Activated CD4-positive, alpha-beta T cell treated with anti-CD3 and anti-CD28 coated beads, Interleukin-2, amount 10 ng/mL, durations not matched to agents 24 days and 14 days (primary cell): ENCODE data around the gene SMIM34. TPM values are rescaled to one million over a fixed set of nuclear protein-coding genes. Genes with fewer than 3 reads are reported as not detected.
"Not testable (repeated sequence)": the region's sequence is repeated elsewhere in the genome, so short reads cannot be mapped to it uniquely, and the experiment has no call there.

Experiments
- DNase-seq: peaks from one replicate; pipeline ENCODE4 v3.0.0; 2022
- H3K27ac Mint-ChIP-seq: one replicate; pipeline ENCODE4 v1.8.0; 2022; ENCODE audit warnings: mild to moderate bottlenecking, mixed read lengths
- H3K27me3 Mint-ChIP-seq: one replicate; pipeline ENCODE4 v1.8.0; 2022; ENCODE audit warnings: mixed read lengths
- H3K36me3 Mint-ChIP-seq: one replicate; pipeline ENCODE4 v1.8.0; 2022; ENCODE audit warnings: low read depth, mild to moderate bottlenecking, mixed read lengths
- H3K4me1 Mint-ChIP-seq: one replicate; pipeline ENCODE4 v1.8.0; 2021; ENCODE audit warnings: mixed read lengths
- H3K4me3 Mint-ChIP-seq: one replicate; pipeline ENCODE4 v1.8.0; 2022; ENCODE audit warnings: mild to moderate bottlenecking, moderate library complexity, mixed read lengths
- H3K9me3 Mint-ChIP-seq: one replicate; pipeline ENCODE4 v1.8.0; 2021; ENCODE audit warnings: mixed read lengths
- intact Hi-C: fragments of 100-400 bp; cut with micrococcal nuclease; formaldehyde crosslinking; loops from one replicate; pipeline ENCODE4 v1.15.1; 2023
- total RNA-seq: library from RNA; stranded (reverse); gene quantifications from 2 replicates; pipeline ENCODE4 v1.2.3, GENCODE V29; 2022

SMIM34 gene
- total RNA-seq, 1 donor from 2014 or later: not detected

GRCh38 chr21:34405686-34406085, 18.1 kb downstream of the SMIM34 start:
- H3K36me3 Mint-ChIP-seq, H3K27ac Mint-ChIP-seq, H3K9me3 Mint-ChIP-seq, intact Hi-C loops, H3K27me3 Mint-ChIP-seq, H3K4me1 Mint-ChIP-seq, H3K4me3 Mint-ChIP-seq, DNase-seq: not testable (repeated sequence)

GRCh38 chr21:34404742-34405141, 19.0 kb downstream of the SMIM34 start:
- H3K4me3 Mint-ChIP-seq, DNase-seq, H3K36me3 Mint-ChIP-seq, intact Hi-C loops, H3K4me1 Mint-ChIP-seq, H3K27me3 Mint-ChIP-seq, H3K27ac Mint-ChIP-seq, H3K9me3 Mint-ChIP-seq: not testable (repeated sequence)

- H3K27me3 Mint-ChIP-seq, H3K27ac Mint-ChIP-seq, DNase-seq, intact Hi-C loops, H3K4me3 Mint-ChIP-seq, H3K4me1 Mint-ChIP-seq, H3K36me3 Mint-ChIP-seq, H3K9me3 Mint-ChIP-seq: not testable (repeated sequence)
Measured at GRCh38 chr21:34400522-34400921, 23.2 kb downstream of the SMIM34 start.

GRCh38 chr21:34383724-34384415, 39.9 kb downstream of the SMIM34 start:
- H3K27ac Mint-ChIP-seq, DNase-seq, H3K27me3 Mint-ChIP-seq, H3K9me3 Mint-ChIP-seq, H3K4me1 Mint-ChIP-seq, H3K4me3 Mint-ChIP-seq, H3K36me3 Mint-ChIP-seq, intact Hi-C loops: not testable (repeated sequence)

GRCh38 chr21:34383138-34383537, 40.6 kb downstream of the SMIM34 start:
- H3K27me3 Mint-ChIP-seq, H3K36me3 Mint-ChIP-seq, intact Hi-C loops: not testable (repeated sequence)

GRCh38 chr21:34375619-34375972, 48.2 kb downstream of the SMIM34 start:
- H3K9me3 Mint-ChIP-seq, H3K36me3 Mint-ChIP-seq, DNase-seq, H3K4me1 Mint-ChIP-seq, intact Hi-C loops, H3K27ac Mint-ChIP-seq, H3K4me3 Mint-ChIP-seq, H3K27me3 Mint-ChIP-seq: not testable (repeated sequence)

More at GRCh38 chr21:34383138-34383537, 40.6 kb downstream of the SMIM34 start:
- not testable (repeated sequence) for H3K9me3 Mint-ChIP-seq, H3K4me1 Mint-ChIP-seq, H3K27ac Mint-ChIP-seq, H3K4me3 Mint-ChIP-seq, DNase-seq

- DNase-seq, H3K4me1 Mint-ChIP-seq, H3K4me3 Mint-ChIP-seq, H3K27ac Mint-ChIP-seq, H3K9me3 Mint-ChIP-seq, intact Hi-C loops, H3K27me3 Mint-ChIP-seq, H3K36me3 Mint-ChIP-seq: not testable (repeated sequence)
Measured at GRCh38 chr21:34374940-34375618, 48.7 kb downstream of the SMIM34 start, which contains the start of gene SMIM11. SMIM11 (plus strand) TSS chr21:34375507; CDS start chr21:34379505, 3,998 bp downstream.

GRCh38 chr21:34374462-34374861, 49.3 kb downstream of the SMIM34 start:
- H3K27me3 Mint-ChIP-seq, DNase-seq, H3K4me1 Mint-ChIP-seq, H3K36me3 Mint-ChIP-seq, H3K4me3 Mint-ChIP-seq, H3K9me3 Mint-ChIP-seq, H3K27ac Mint-ChIP-seq, intact Hi-C loops: not testable (repeated sequence)

- Mint-ChIP-seq H3K27ac (no peak overlapping the region), H3K36me3 (no peaks in the 10 kb centered on the region), H3K9me3 (no peaks in the 10 kb centered on the region), H3K4me1 (no peaks in the 10 kb centered on the region), H3K4me3 (no peak overlapping the region), H3K27me3 (peaks cover 19% of the 10 kb centered on the region)
- DNase-seq: peak; percentile 53
- intact Hi-C loops: no loop called here
Measured at GRCh38 chr21:34372321-34372720, 51.4 kb downstream of the SMIM34 start.

- H3K9me3 Mint-ChIP-seq: no peaks in the 10 kb centered on the region
- H3K27me3 Mint-ChIP-seq: peaks cover 19% of the 10 kb centered on the region
- no peak overlapping the region for H3K27ac Mint-ChIP-seq
- H3K4me1 Mint-ChIP-seq: no peaks in the 10 kb centered on the region
- H3K36me3 Mint-ChIP-seq: no peaks in the 10 kb centered on the region
- intact Hi-C loops: no loop called here
- H3K4me3 Mint-ChIP-seq: no peak overlapping the region
- no peak for DNase-seq
Measured at GRCh38 chr21:34369741-34370140, 54.0 kb downstream of the SMIM34 start.

Other genes starting within 250 kb of the SMIM34 start
- gene KCNE2, start 59.9 kb downstream of the SMIM34 start, total RNA-seq: not detected in 2 replicates
- gene SMIM11, start 48.4 kb downstream of the SMIM34 start, total RNA-seq: 23.7 and 23.9 TPM in 2 replicates
- gene KCNE1, start 88.3 kb upstream of the SMIM34 start, total RNA-seq: 0.28 TPM in 1 of 2 replicates, not detected in the other
- gene RCAN1, start 191.2 kb upstream of the SMIM34 start, total RNA-seq: 15.7 and 17.6 TPM in 2 replicates
- gene CLIC6, start 245.0 kb upstream of the SMIM34 start, total RNA-seq: not detected in 2 replicates